HG03103 (cell line): ENCODE data around the gene FLG.
"Not testable (repeated sequence)": the region's sequence is repeated elsewhere in the genome, so short reads cannot be mapped to it uniquely, and the experiment has no call there.

Source experiments
- ATAC-seq: cut with Tn5 transposase; IDR thresholded peaks from one replicate; pipeline ENCODE4 v1.9.1; 2021; ENCODE audit warnings: low read depth; ENCODE audit not compliant: unreplicated experiment

Gene FLG

DNA sequence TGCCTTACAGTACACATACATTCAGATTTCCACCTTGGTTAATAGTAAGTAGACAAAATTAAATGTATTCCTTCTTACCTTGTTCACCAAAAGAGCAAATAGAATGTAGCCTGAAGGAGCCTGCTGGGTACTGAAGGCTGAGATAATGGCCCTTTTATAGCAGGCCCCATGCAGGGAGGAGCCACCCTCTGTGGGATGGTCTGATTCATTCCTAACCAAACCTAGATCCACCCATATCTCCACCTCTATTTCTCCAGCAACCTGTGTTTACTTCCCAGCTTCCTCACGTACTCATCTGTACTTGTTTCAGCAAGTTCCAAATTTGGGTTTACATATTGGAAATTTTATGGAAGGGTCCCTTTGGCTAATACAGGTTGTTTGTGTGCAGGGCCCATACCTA lies at the start of gene FLG:
TSS of gene FLG (minus strand) at position 129 of the 400 bp plus-strand sequence. CDS start 9,783 bp downstream, outside the sequence.
- ATAC-seq, result no peak

DNA sequence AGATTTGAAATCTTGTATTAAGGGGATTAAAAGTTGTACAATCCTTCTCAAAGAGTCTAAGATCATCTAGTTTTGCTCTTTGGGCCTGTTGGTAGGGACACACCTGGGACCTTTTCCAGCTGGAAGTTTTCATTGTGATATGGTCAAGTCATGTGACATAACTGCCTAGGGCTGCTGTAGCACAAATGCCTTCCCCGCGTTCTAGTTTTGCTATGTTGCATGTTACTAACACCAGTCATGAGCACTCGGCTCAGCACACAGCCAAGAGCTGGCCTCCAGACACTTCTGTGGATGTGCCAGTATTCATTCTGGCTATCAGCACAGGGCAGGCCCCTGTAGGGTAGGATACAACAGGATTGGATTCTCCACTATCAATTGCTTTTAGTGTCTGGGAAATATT lies 49.4 kb upstream of the FLG start:
- no peak for ATAC-seq

DNA sequence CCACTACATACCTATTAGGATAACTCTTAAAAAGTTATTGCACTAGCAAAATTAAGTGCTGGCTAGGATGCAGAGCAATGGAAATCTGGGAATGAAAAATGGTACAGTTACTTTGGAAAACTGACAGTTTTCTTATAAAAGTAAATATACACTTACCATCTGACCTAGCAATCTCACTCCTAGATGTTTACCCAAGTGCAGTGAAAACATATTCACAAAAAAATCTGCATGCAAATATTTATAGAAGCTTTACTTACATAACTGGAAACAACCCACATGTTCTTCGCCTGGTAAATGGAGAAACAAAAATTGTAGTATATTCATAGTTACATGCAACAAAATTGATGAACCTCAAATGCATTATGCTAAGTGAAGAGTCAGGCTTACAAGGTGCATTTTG lies 47.6 kb upstream of the FLG start:
- ATAC-seq, result no peak

DNA sequence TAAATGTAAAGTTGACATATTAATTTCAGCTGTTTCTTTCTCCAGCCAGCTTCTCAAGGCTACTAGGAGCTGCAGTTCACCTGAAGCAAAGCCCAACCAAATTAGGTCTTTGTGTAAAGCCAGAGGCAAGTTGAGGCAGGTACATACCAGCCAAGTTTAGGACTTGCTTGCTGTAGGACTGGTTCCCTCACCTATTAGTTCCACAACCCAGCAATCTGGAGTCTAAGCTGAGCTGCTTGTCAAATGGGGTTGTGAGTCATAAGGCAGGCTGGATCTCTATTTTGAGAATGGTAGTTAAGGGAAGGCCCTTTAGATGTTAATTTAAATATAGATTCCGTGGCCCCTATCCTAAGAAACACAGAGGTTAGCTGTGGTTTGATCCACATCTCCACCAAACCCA lies 42.4 kb upstream of the FLG start:
- no peak for ATAC-seq

DNA sequence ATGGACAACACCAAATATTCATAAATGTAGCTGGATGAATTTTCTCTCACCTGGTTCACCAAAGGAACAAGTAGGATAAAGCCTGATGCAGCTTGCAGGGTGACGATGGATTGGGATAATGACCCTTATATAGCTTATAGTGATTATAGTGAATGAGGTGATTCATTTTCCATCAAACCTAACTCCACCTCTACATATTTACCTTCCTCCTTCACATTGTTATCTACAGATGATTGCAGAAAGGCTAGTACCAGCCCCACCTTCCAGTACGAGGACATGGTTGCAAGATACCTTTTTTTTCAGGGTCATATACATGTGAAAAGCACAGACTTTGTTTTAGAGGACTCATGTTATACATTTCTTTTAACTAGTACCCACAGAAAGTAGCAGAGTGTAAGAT lies 34.9 kb upstream of the FLG start, which contains the start of gene FLG2:
TSS of gene FLG2 (minus strand) at position 101 of the 400 bp plus-strand sequence. CDS start 1,122 bp downstream, outside the sequence.
- ATAC-seq, result no peak

DNA sequence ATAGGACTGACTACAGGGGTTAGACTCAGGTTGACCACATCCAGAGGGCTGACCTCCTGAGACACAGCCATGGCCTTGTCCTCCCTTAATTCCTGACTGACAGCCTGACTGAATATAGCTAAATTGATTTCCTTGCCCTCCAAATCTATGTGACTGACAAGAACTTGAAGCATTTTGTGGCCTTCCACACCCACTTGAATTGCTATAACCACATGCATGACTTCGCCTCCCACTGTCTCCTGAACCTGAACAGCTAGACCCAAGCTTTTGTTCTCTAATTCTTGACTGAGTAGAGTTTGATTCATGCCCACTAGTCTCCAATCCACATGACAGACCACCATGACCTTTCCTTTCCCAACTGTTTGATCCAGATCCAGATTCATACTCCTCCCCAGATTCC lies 31.7 kb upstream of the FLG start:
- ATAC-seq, result no peak

DNA sequence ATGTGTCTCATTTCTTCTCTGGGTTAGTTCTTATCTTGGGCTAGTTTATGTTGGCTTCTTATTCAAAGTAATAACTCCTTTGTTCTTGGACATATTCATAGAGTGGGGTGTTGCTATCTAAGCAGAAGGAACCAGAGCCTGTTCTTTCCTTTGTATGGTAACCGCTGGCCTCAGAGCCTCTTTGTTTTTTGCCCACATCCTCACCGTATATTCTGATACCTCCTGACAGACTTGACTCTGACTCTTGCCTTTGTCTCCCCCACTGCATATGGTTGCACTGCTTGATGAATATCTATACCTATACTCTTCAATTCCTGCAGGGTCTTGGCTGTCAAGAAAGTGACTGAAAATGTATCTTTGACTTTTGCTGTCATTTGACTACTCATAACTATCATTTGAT lies 24.6 kb upstream of the FLG start:
- ATAC-seq, result no peak

DNA sequence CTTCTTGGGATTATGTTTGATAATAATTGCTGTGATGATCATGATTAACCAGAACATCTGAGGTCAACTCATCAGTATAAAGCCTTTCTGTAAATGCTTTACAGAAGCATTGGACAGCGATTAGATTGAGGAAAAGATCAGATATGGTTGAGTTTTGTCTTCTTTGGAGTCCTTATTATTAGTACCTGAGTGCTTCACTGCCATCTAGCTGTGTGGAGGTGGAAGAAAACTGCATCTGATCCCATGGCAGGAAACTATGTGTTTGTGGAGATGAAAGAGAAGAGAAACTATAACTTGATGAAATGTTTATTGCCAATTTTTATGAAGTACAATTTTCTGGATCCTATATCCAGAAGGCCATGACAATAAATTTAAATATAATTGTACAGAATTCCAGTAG lies 23.4 kb upstream of the FLG start:
- ATAC-seq, result no peak

DNA sequence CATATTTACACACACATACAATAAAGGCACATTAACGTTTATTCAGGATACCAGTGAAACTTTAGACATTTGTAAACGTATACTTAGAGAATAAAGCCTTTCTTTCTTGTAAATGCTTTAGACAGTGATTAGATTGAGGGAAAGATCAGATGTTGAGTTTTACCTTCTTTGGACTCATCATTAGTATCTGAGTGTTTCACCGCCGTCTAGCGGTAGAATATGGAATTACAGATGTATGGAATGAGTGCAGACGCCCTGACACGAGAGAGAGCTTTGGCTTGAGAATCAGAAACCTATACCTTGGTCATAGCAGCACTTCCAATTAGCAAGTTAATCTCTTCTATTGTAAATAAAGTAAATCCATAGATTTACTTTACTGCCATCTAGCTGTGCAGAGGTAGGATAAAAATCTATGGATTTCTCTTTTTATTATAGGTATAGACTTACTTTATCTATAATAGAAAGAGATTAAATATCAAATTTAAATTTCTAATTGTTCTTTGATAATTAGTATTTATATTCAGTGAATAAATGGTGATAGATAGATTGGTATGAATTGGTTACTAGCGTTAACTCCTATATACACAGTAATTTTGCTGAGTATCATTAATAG lies 22.2 kb upstream of the FLG start:
- no peak for ATAC-seq

DNA sequence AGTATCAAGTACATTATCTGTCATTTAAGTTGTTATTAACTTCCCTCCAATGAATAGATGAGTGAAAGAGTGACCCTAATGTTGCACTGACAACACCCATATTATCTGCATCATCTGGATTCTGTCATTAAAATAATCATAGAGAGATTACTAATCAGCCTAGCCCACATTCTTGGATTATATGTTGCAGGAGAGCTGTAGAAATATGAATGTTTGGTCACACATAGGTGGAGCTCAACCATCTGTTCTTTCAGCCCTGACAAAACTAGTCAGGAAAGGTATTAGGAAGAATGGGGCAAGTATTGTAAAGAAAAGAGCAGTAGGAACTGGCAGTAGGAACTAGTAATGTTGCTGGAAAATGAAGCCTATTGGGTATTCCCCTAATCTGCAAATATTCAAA lies 19.4 kb upstream of the FLG start:
- no peak for ATAC-seq

DNA sequence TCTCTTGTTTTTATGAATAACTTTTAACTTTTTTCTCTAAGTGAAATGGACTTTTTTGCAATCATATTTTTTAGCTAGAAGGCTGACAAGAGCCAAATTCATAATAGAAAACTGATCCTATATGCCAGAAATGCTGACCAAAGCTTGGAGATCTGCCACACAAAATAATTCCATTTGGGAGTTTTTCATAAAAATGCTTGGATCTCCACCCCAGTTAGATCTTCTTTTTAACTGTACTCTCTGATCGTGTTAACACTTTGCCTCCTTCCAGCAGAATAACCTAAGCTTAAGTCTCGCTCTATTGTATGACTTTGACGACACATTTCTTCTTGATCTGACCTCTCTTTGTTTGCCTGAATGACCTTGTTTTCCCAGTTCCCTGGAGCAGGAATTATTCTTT lies 18.0 kb upstream of the FLG start:
- no peak for ATAC-seq

DNA sequence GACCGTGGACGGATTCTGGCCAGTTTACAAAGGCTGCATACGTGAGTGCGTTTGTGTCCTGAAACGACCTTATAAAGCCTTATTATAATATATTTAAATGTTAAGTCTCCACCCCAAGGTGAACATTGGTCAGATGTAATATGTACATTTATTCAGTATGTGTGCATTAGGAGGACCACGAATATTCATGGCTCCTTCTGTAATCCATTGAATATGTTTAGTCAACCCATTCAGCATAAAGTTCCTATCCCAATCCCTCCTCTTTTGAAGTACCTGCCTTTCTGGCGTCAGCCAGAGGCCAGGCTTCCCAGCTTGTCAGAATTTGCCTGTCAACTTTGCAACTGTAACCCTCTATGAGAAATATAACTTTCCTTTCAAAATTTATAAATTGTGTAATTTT lies 10.4 kb upstream of the FLG start:
- ATAC-seq, result no peak

DNA sequence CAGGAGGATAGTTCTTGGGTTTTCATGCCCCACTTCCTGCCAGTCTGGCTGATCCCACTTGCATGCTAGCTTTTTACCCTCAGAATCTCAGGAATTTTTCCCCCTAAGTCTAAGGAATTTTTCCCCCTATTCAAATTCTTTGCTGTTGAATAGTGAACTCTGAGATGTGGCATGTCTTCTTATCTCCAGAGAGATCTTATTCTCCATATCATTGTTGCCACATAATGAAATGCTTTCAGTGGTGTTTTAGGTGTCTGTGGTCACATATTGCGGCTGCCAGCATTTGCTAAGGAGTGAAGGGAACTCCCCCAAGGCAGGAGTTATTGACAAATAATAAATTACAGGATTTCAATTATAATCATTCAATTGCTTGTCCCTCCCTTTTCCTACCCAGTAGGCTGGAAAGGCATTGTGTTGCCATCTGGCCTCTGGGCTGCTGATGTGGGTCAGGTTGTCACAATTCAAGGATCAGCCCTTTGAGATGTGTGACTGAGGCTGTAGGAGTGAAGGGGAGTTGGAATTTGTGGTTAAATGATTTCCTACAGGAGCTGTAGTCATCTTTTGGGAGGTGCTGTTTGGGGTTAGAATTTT lies 3.9 kb upstream of the FLG start:
- ATAC-seq, result no peak

DNA sequence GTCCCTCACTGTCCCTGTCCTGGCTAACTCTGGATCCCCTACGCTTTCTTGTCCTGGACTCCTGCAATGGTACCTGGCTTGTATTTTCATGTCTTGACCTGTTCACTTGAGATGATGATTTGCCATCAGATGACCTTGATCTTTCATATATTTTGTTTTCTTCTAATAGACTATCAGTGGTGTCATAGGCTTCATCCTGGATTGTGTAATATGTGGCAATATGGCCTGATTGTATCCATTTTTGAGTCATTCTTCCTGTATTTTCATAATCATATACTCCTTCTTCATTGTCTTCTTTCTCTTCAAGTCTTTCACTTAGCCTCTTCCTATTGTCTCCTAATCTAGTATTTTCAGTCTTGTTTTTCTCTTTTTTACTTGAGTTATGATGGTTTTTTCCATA lies 11.1 kb downstream of the FLG start:
- ATAC-seq, result no peak

DNA sequence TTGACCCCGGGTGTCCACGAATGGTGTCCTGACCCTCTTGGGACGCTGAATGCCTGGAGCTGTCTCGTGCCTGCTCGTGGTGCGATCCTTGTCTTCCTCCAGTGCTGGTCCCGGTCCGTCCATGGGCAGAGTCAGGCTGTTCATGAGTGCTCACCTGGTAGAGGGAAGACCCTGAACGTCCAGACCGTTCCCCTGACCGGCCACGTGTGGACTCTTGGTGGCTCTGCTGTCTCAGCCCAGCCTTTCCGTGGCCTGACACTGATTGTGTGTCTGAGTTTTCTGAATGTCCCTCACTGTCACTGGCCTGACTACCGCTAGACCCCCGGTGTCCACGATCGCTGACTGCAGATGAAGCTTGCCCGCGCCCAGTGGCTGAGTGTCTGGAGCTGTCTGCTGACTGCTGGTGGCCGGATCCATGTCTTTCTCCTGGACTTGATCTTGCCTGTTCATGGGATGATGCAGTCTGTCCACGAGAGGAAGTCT lies 11.7 kb downstream of the FLG start:
- ATAC-seq, result no peak

DNA sequence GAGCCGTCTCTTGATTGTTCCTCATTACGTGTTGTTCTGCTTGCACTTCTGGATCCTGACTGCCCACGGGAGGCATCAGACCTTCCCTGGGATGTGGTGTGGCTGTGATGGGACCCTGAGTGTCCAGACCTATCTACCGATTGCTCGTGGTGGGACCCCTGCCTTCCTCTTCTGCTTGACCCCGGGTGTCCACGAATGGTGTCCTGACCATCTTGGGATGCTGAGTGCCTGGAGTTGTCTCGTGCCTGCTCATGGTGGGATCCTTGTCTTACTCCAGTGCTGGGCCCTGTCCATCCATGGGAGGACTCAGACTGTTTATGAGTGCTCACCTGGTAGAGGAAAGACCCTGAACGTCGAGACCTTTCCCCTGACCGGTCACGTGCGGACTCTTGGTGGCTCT lies 12.9 kb downstream of the FLG start:
- not testable (repeated sequence) for ATAC-seq

DNA sequence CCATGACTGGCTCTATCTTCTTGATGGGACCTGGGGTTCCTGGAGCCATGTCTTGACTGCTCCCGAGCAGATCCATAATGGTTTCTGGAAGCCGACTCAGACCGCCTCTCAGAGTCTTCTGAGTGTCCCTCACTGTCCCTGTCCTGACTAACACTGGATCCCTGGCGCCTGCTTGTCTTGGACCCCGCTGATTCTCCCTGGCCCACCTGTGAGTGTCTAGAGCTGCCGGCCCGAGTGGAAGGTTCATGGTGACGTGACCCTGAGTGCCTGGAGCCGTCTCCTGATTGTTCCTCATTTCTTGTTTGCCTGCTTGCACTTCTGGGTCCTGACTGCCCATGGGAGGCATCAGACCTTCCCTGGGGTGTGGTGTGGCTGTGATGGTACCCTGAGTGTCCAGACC lies 15.1 kb downstream of the FLG start:
- ATAC-seq, result no peak

DNA sequence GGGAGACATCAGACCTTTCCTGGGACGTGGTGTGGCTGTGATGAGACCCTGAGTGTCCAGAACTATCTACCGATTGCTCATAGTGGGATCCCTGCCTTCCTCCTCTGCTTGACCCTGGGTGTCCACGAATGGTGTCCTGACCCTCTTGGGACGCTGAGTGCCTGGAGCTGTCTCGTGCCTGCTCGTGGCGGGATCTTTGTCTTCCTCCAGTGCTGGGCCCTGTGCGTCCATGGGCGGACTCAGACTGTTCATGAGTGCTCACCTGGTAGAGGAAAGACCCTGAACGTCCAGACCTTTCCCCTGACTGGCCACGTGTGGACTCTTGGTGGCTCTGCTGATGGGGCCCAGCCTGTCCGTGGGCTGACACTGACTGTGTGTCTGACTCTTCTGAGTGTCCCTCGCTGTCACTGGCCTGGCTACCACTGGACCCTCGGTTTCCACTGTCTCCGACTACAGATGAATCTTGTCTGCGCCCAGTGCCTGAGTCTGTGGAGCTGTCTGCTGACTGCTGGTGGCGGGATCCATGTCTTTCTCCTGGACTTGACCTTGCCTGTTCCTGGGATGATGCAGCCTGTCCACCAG lies 15.6 kb downstream of the FLG start:
- ATAC-seq, result not testable (repeated sequence)

DNA sequence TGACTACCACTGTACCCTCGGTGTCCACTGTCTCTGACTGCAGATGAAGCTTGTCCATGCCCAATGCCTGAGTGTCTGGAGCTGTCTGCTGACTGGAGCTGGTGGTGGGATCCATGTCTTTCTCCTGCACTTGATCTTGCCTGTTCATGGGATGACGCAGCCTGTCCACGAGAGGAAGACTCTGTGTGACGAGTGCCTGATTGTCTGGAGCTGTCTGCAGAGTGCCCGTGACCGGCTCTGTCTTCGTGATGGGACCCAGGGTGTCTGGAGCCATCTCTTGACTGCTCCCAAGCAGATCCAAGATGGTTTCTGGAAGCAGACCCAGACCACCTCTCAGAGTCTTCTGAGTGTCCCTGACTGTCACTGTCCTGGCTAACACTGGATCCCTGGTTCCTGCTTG lies 16.3 kb downstream of the FLG start:
- ATAC-seq, result not testable (repeated sequence)

DNA sequence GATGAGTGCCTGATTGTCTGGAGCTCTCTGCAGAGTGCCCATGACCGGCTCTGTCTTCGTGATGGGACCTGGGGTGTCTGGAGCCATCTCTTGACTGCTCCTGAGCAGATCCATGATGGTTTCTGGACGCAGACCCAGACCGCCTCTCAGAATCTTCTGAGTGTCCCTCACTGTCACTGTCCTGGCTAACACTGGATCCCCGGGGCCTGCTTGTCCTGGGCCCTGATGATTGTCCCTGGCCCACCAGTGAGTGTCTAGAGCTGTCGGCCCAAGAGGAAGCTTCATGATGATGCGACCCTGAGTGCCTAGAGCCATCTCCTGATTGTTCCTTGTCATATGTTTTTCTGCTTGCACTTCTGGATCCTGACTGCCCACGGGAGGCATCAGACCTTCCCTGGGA lies 17.1 kb downstream of the FLG start:
- not testable (repeated sequence) for ATAC-seq

DNA sequence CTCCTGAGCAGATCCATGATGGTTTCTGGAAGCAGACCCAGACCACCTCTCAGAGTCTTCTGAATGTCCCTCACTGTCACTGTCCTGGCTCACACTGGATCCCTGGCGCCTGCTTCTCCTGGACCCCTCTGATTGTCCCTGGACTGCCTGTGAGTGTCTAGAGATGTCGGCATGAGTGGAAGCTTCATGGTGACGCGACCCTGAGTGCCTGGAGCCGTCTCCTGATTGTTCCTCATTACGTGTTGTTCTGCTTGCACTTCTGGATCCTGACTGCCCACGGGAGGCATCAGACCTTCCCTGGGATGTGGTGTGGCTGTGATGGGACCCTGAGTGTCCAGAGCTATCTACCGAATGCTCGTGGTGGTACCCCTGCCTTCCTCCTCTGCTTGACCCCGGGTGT lies 18.9 kb downstream of the FLG start:
- not testable (repeated sequence) for ATAC-seq

DNA sequence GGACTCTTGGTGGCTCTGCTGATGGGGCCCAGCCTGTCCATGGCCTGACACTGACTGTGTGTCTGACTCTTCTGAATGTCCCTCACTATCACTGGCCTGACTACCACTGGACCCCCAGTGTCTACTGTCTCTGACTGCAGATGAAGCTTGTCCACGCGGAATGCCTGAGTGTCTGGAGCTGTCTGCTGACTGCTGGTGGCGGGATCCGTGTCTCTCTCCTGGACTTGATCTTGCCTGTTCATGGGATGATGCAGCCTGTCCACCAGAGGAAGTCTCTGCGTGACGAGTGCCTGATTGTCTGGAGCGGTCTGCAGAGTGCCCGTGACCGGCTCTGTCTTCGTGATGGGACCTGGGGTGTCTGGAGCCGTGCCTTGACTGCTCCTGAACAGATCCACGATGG lies 20.3 kb downstream of the FLG start:
- ATAC-seq, result not testable (repeated sequence)
